Measurements from ENCODE around the gene NFATC2.

GRCh38 chr20:51469046-51469445 is 73.5 kb downstream of the NFATC2 start:
- TF ChIP-seq EZH2 (IDR thresholded peaks at IDR 0.05; ENCODE audit: borderline replicate concordance) (no peak), CTCF (IDR thresholded peaks at IDR 0.05; ENCODE audit: poor library complexity) (no peak)
